GM18867 (cell line): ENCODE data around the gene SSTR5.

Experiments used
- ATAC-seq: cut with Tn5 transposase; IDR thresholded peaks from one replicate; pipeline ENCODE4 v1.9.1; 2021; ENCODE audit warnings: mild to moderate bottlenecking, moderate library complexity; ENCODE audit not compliant: unreplicated experiment

The SSTR5 gene

GRCh38 chr16:1054660-1055556, 17.6 kb upstream of the SSTR5 start:
- ATAC-seq, result no peak

- no peak for ATAC-seq
Observed at GRCh38 chr16:1055557-1055924, 17.0 kb upstream of the SSTR5 start.

GRCh38 chr16:1056196-1056595, 16.4 kb upstream of the SSTR5 start:
- no peak for ATAC-seq

GRCh38 chr16:1057252-1057932, 15.2 kb upstream of the SSTR5 start:
- no peak for ATAC-seq

- no peak for ATAC-seq
Observed at GRCh38 chr16:1058216-1058615, 14.3 kb upstream of the SSTR5 start.

- no peak for ATAC-seq
Observed at GRCh38 chr16:1059310-1059709, 13.2 kb upstream of the SSTR5 start.

GRCh38 chr16:1060416-1061340, 11.9 kb upstream of the SSTR5 start:
- ATAC-seq, result no peak

- ATAC-seq, result no peak
Observed at GRCh38 chr16:1061769-1062505, 10.6 kb upstream of the SSTR5 start.

- no peak for ATAC-seq
Observed at GRCh38 chr16:1062895-1063294, 9.7 kb upstream of the SSTR5 start.

GRCh38 chr16:1063728-1064127, 8.8 kb upstream of the SSTR5 start:
- ATAC-seq, result no peak

- no peak for ATAC-seq
Observed at GRCh38 chr16:1065469-1066128, 6.9 kb upstream of the SSTR5 start.

- ATAC-seq, result no peak
Observed at GRCh38 chr16:1066584-1067172, 5.9 kb upstream of the SSTR5 start.

GRCh38 chr16:1067629-1068028, 4.9 kb upstream of the SSTR5 start:
- no peak for ATAC-seq

- ATAC-seq, result no peak
Observed at GRCh38 chr16:1068451-1068850, 4.1 kb upstream of the SSTR5 start.

GRCh38 chr16:1069154-1069553, 3.4 kb upstream of the SSTR5 start:
- ATAC-seq, result no peak

- no peak for ATAC-seq
Observed at GRCh38 chr16:1070084-1070863, 2.3 kb upstream of the SSTR5 start.

GRCh38 chr16:1070864-1071408, 1.6 kb upstream of the SSTR5 start:
- ATAC-seq, result no peak

- no peak for ATAC-seq
Observed at GRCh38 chr16:1071561-1072225, 854 bp upstream of the SSTR5 start.
